GM12872 (cell line): Measurements from ENCODE around the gene VPS52.
A peak's percentile ranks its signal among the peaks of the same experiment; 100 is the strongest.

Source experiments
- TF ChIP-seq, protein P1 (sequence below): IDR thresholded peaks from 3 replicates; pipeline ENCODE4 v1.5.1; 2011; ENCODE audit warnings: low read depth, mild to moderate bottlenecking, low read length, moderate library complexity; ENCODE audit not compliant: insufficient read depth

Gene VPS52

DNA sequence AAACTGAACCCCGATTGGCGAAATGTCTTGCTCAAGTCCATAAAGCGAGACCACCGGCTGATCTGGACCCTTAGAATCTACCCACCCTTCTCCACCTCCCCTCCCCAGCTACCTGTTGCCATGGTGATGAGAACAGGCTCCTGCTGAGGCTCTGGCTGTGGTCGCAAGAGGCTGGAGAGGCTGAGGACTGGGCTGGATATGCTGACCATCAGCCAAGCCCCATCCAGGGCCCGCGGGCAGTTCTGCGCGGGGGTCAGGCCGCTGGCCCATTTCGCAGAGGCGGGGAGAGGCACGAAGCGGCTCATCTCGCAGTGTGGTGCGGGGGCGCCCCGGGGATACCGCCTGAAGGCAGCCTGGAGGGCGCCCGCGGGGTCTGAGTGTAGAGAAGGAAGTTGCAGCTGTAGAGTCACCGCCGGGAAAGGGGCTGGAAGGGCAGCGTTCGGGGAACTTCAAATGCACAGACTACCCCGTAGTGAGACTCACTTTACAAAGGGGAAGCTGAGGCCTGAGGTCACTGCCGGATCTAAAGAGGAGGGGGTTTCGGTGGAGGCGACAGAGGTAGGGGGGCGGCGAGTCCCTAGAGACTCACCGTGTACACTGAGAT, 41.5 kb upstream of the VPS52 start:
- TF ChIP-seq, protein P1, sequence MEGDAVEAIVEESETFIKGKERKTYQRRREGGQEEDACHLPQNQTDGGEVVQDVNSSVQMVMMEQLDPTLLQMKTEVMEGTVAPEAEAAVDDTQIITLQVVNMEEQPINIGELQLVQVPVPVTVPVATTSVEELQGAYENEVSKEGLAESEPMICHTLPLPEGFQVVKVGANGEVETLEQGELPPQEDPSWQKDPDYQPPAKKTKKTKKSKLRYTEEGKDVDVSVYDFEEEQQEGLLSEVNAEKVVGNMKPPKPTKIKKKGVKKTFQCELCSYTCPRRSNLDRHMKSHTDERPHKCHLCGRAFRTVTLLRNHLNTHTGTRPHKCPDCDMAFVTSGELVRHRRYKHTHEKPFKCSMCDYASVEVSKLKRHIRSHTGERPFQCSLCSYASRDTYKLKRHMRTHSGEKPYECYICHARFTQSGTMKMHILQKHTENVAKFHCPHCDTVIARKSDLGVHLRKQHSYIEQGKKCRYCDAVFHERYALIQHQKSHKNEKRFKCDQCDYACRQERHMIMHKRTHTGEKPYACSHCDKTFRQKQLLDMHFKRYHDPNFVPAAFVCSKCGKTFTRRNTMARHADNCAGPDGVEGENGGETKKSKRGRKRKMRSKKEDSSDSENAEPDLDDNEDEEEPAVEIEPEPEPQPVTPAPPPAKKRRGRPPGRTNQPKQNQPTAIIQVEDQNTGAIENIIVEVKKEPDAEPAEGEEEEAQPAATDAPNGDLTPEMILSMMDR, result no peak

DNA sequence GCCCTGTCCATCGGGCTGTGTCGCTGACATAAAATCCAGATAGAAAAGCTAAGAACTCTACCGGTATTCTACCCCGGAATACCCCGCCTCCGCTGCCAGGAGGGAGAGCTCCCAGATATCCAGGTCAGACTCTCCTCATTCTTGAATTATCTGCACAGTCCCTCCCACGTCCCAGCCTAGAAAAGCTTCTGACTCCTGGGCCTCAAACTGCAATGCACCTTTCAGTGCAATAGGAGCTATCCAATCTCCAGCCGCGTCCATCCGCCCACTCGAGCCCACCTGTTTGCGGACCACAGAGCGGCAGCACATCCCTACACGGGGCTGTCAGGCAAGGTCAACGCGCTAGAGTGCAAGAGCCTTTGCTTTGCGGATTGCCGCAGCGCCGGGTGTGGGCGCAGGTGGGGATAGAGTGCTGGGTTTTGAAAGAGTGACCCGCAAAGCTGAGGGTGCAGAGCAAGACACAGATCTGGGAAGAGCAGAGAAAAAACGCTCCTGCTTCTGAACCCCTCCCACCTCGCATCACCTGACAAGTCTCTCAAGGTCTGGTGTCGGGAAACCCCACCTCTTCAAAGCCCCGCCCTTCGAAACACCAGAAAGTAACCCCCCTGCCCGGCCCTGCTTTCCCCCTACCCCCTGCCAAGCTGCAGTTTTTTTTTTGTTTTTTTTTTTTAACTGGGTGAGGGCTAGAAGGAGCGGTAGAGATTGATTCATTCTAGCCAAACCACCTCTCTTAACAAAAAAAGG, 40.9 kb upstream of the VPS52 start:
- TF ChIP-seq, protein P1, result 0 out of 3 replicates have a peak, but pooled peaks have one; percentile 12

GRCh38 chr6:33306356-33306755, 34.7 kb upstream of the VPS52 start:
- TF ChIP-seq, protein P1, result no peak

DNA sequence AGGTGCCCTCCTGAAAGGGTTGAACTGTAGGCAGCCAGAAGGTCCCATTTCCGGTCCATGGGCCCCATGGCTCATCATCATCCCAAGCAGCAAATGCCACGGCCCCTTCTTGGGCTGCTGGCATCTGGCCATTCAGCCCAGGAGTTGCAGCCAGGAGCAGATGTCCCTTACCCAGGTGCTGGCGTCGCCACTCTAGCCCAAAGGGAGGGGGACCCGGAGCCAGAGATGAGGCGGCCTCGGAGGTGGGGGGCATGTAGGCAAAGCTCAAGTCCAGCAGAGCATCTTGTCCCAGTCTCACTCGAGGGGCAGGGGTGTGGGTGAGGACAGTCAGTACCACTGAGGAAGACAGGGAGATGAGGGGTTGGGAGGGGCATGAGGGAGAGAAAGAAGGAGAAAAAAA, 33.4 kb upstream of the VPS52 start:
- TF ChIP-seq, protein P1, result no peak

DNA sequence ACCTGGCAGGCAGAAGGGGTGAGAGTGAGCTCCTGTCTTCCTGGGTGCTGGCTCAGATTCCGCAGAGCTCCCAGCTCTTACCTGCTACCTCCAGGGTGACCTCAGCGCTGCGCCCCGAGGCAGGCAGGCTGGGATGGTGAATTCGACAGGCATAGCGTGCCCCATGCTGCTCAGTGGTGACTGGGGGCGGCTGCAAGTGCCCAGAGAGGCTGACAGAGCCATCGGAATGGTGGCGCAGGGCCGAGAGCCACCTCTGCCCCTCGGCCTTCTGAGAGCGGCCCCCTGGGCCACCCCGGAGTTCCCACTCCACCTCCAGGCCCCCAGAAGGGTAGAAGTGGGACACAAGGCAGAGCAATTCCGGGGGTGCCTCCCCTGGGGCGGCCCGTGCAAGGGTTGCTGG, 32.5 kb upstream of the VPS52 start:
- TF ChIP-seq, protein P1, result no peak

DNA sequence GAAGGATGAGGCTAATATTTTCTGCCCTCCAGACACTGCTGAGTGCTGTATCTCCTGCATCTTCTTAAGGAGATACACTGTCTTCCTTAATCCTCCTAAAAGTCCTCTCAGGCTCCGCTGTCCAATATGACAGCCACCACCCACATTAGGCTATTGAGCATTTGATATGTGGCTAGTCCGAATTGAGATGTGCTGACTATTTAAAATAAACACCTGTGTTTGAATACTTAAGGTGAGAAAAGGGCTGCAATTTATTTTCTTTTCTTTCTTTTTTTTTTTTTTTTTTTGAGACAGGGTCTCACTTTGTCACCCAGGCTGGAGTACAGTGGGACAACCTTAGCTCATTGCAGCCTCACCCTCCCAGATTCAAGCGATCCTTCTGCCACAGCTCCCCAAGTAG, 30.2 kb upstream of the VPS52 start:
- TF ChIP-seq, protein P1, result no peak

DNA sequence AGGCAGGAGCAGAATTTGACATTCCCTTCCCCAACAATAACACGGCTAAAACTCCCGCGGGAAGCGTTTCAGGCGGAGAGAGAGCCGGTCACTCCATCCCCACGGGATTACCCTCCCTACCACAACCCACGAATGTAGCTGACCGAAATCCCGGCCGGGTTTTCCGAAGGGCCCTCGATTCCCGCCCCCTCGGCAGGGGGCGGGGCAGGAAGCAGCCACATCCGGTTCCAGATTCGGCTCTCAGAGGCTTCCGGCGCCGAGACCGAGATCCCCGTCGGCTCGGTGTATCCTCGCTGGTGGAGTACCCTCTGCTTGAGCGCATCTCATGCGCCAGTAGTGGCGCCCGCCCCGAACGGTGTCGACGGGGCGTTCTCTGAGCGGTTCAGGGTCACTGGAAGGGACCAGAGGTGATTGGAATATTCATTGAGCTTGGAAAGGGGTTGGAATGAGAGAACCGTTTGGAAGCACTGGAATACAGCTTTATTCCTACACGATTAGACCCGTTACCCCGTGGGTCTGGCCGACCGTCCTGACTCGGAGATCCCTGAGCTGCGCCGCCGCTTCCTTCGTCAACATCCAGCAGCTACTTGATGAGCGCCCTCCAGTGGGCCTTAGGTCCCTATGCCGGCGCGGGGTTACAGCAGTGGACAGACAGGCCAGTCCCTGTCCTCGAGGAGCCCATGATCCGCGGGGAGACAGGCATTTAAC, 27.7 kb upstream of the VPS52 start:
- TF ChIP-seq, protein P1, result peak; percentile 70
